Gastroesophageal sphincter (tissue), 3 donors: Measurements from ENCODE around the gene CELF2.

Source experiments
- EP300 ChIP-seq: sonication (generic); formaldehyde crosslinking; IDR thresholded peaks from one replicate; pipeline ENCODE4 v1.6.1; 2017; ENCODE audit warnings: antibody characterized with exemption, mild to moderate bottlenecking
- POLR2A ChIP-seq, 2 donors: fragments of 450-650 bp; IDR thresholded peaks; one replicate each; pipeline ENCODE4 v1.6.1; 2017; ENCODE audit warnings: antibody characterized with exemption in 2 of 2, mild to moderate bottlenecking in 2 of 2, moderate library complexity in 1 of 2
- POLR2AphosphoS5 ChIP-seq: sonication (generic); formaldehyde crosslinking; IDR thresholded peaks from one replicate; pipeline ENCODE4 v1.6.1; 2017; ENCODE audit warnings: antibody characterized with exemption
- TF ChIP-seq, protein P1 (sequence below), 4 experiments: fragments of 200-600 bp in 2 of 4; fragments of 450-650 bp in 2 of 4; sonication (generic) in 1 of 4; IDR thresholded peaks; one replicate each; pipeline ENCODE4 v1.5.1; 2017 to 2019; ENCODE audit warnings: antibody characterized with exemption in 4 of 4, mild to moderate bottlenecking in 2 of 4, moderate library complexity in 2 of 4

DNA sequence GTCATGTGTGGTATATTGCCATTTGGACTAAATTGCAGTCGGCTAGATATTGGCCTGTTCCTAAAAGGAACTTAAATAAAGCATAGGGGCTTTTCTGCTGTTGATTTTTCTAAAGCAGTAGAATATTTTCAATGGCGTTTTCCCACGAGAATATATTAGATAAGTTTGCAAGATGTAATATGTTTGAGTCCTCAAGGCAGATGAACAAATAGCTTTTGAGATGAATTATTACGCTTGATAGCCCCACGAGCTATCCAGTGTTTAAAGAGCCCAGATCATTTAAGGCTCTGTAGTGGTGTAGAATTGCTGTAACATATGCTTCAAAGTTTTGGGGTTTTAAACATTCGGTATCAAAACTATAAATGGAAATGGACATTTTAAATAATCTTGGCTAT lies 2.9 kb downstream of the CELF2 start:
- TF ChIP-seq POLR2AphosphoS5, result no peak
- TF ChIP-seq POLR2A (IDR thresholded peaks at IDR 0.05), result no peak
- TF ChIP-seq, protein P1, sequence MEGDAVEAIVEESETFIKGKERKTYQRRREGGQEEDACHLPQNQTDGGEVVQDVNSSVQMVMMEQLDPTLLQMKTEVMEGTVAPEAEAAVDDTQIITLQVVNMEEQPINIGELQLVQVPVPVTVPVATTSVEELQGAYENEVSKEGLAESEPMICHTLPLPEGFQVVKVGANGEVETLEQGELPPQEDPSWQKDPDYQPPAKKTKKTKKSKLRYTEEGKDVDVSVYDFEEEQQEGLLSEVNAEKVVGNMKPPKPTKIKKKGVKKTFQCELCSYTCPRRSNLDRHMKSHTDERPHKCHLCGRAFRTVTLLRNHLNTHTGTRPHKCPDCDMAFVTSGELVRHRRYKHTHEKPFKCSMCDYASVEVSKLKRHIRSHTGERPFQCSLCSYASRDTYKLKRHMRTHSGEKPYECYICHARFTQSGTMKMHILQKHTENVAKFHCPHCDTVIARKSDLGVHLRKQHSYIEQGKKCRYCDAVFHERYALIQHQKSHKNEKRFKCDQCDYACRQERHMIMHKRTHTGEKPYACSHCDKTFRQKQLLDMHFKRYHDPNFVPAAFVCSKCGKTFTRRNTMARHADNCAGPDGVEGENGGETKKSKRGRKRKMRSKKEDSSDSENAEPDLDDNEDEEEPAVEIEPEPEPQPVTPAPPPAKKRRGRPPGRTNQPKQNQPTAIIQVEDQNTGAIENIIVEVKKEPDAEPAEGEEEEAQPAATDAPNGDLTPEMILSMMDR (IDR thresholded peaks at IDR 0.05), result no peak
- TF ChIP-seq EP300, result no peak
